HCT116 (cell line): ENCODE measurements around the gene GSDMA.

ENCODE experiments used
- ATF3 ChIP-seq: IDR thresholded peaks from 2 replicates; pipeline ENCODE4 v1.6.1; 2012
- EGR1 ChIP-seq: IDR thresholded peaks from 2 replicates; pipeline ENCODE4 v1.6.1; 2012; ENCODE audit warnings: low read depth
- ELF1 ChIP-seq: IDR thresholded peaks from 2 replicates; pipeline ENCODE4 v1.6.1; 2012; ENCODE audit warnings: low read depth, borderline replicate concordance
- EZH2 ChIP-seq: fragments of 200-600 bp; sonication (generic); IDR thresholded peaks from 2 replicates; pipeline ENCODE4 v1.6.1; 2017; ENCODE audit warnings: antibody characterized with exemption, mixed run types
- EZH2phosphoT487 ChIP-seq: fragments of 200-600 bp; IDR thresholded peaks from 2 replicates; pipeline ENCODE4 v1.6.1; 2018; ENCODE audit warnings: antibody characterized with exemption, borderline replicate concordance
- FOSL1 ChIP-seq: IDR thresholded peaks from 2 replicates; pipeline ENCODE4 v1.6.1; 2012; ENCODE audit warnings: low read depth
- JUND ChIP-seq: IDR thresholded peaks from 2 replicates; pipeline ENCODE4 v1.6.1; 2012
- MAX ChIP-seq: IDR thresholded peaks from 2 replicates; pipeline ENCODE4 v1.6.1; 2012
- POLR2A ChIP-seq: IDR thresholded peaks from 2 replicates; pipeline ENCODE4 v1.7.0; 2011; ENCODE audit warnings: borderline replicate concordance; ENCODE audit not compliant: insufficient read depth, insufficient read length; ENCODE audit errors: extremely low read depth
- POLR2AphosphoS5 ChIP-seq: IDR thresholded peaks from 2 replicates; pipeline ENCODE4 v1.6.1; 2011; ENCODE audit warnings: mild to moderate bottlenecking, low read depth, low read length, moderate library complexity
- ZNF274 ChIP-seq: fragments of 200-500 bp; sonication (Bioruptor generic); IDR thresholded peaks from 2 replicates; pipeline ENCODE4 v1.6.1; 2014; ENCODE audit warnings: mild to moderate bottlenecking, low read depth, low read length, inconsistent platforms
- TF ChIP-seq, protein P1 (sequence below), 3 experiments: fragments of 200-600 bp in 1 of 3; sonication (generic) in 1 of 3; IDR thresholded peaks in 2 of 3; conservative IDR thresholded peaks in 1 of 3; 2 replicates each; pipeline ENCODE4 v1.5.1; 2012 to 2017; ENCODE audit warnings: low read depth in 2 of 3, low read length in 2 of 3, antibody characterized with exemption in 1 of 3, borderline replicate concordance in 1 of 3, control low read depth in 1 of 3, mild to moderate bottlenecking in 1 of 3, mixed read lengths in 1 of 3, mixed run types in 1 of 3, moderate library complexity in 1 of 3; ENCODE audit not compliant: insufficient read depth in 1 of 3
- TF ChIP-seq, protein P2 (sequence below): IDR thresholded peaks from 2 replicates; pipeline ENCODE4 v1.6.1; 2012; ENCODE audit warnings: low read depth

- no peak for TF ChIP-seq EZH2
- TF ChIP-seq, protein P1, sequence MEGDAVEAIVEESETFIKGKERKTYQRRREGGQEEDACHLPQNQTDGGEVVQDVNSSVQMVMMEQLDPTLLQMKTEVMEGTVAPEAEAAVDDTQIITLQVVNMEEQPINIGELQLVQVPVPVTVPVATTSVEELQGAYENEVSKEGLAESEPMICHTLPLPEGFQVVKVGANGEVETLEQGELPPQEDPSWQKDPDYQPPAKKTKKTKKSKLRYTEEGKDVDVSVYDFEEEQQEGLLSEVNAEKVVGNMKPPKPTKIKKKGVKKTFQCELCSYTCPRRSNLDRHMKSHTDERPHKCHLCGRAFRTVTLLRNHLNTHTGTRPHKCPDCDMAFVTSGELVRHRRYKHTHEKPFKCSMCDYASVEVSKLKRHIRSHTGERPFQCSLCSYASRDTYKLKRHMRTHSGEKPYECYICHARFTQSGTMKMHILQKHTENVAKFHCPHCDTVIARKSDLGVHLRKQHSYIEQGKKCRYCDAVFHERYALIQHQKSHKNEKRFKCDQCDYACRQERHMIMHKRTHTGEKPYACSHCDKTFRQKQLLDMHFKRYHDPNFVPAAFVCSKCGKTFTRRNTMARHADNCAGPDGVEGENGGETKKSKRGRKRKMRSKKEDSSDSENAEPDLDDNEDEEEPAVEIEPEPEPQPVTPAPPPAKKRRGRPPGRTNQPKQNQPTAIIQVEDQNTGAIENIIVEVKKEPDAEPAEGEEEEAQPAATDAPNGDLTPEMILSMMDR (IDR thresholded peaks at IDR 0.05 in 2 of 3, conservative IDR thresholded peaks at IDR 0.05 in 1 of 3; ENCODE audit: borderline replicate concordance in 1 of 3, insufficient read depth in 1 of 3, low read depth in 2 of 3, low read length in 2 of 3), result no peak
- TF ChIP-seq, protein P2, sequence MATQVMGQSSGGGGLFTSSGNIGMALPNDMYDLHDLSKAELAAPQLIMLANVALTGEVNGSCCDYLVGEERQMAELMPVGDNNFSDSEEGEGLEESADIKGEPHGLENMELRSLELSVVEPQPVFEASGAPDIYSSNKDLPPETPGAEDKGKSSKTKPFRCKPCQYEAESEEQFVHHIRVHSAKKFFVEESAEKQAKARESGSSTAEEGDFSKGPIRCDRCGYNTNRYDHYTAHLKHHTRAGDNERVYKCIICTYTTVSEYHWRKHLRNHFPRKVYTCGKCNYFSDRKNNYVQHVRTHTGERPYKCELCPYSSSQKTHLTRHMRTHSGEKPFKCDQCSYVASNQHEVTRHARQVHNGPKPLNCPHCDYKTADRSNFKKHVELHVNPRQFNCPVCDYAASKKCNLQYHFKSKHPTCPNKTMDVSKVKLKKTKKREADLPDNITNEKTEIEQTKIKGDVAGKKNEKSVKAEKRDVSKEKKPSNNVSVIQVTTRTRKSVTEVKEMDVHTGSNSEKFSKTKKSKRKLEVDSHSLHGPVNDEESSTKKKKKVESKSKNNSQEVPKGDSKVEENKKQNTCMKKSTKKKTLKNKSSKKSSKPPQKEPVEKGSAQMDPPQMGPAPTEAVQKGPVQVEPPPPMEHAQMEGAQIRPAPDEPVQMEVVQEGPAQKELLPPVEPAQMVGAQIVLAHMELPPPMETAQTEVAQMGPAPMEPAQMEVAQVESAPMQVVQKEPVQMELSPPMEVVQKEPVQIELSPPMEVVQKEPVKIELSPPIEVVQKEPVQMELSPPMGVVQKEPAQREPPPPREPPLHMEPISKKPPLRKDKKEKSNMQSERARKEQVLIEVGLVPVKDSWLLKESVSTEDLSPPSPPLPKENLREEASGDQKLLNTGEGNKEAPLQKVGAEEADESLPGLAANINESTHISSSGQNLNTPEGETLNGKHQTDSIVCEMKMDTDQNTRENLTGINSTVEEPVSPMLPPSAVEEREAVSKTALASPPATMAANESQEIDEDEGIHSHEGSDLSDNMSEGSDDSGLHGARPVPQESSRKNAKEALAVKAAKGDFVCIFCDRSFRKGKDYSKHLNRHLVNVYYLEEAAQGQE, result no peak
- TF ChIP-seq MAX, result no peak
- no peak for TF ChIP-seq POLR2A
- no peak for TF ChIP-seq POLR2AphosphoS5
- no peak for TF ChIP-seq ELF1
- no peak for TF ChIP-seq FOSL1
- TF ChIP-seq EZH2phosphoT487, result no peak
- TF ChIP-seq ATF3, result no peak
- TF ChIP-seq ZNF274, result no peak
- TF ChIP-seq JUND, result no peak
- no peak for TF ChIP-seq EGR1
Measured at GRCh38 chr17:39996162-39996561, 33.4 kb downstream of the GSDMA start.
